NCI-H1417 (cell line): Measurements from ENCODE around the gene KIFC1.
"Not testable (repeated sequence)": the region's sequence is repeated elsewhere in the genome, so short reads cannot be mapped to it uniquely, and the experiment has no call there.

Experiments
- DNase-seq, 3 experiments: peaks; one replicate each; lab custom pipeline; 2025; lab: John Stamatoyannopoulos, UW

Gene KIFC1, protein sequence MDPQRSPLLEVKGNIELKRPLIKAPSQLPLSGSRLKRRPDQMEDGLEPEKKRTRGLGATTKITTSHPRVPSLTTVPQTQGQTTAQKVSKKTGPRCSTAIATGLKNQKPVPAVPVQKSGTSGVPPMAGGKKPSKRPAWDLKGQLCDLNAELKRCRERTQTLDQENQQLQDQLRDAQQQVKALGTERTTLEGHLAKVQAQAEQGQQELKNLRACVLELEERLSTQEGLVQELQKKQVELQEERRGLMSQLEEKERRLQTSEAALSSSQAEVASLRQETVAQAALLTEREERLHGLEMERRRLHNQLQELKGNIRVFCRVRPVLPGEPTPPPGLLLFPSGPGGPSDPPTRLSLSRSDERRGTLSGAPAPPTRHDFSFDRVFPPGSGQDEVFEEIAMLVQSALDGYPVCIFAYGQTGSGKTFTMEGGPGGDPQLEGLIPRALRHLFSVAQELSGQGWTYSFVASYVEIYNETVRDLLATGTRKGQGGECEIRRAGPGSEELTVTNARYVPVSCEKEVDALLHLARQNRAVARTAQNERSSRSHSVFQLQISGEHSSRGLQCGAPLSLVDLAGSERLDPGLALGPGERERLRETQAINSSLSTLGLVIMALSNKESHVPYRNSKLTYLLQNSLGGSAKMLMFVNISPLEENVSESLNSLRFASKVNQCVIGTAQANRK

GRCh38 chr6:33391278-33391921, at the start of gene KIFC1:
Gene KIFC1 (plus strand): TSS chr6:33391823. CDS start chr6:33391986, 163 bp downstream.
- DNase-seq: peak; percentile 99 to 100 (median 99)

- DNase-seq: not testable (repeated sequence)
Measured at GRCh38 chr6:33343606-33343952, 48.0 kb upstream of the KIFC1 start.

DNA sequence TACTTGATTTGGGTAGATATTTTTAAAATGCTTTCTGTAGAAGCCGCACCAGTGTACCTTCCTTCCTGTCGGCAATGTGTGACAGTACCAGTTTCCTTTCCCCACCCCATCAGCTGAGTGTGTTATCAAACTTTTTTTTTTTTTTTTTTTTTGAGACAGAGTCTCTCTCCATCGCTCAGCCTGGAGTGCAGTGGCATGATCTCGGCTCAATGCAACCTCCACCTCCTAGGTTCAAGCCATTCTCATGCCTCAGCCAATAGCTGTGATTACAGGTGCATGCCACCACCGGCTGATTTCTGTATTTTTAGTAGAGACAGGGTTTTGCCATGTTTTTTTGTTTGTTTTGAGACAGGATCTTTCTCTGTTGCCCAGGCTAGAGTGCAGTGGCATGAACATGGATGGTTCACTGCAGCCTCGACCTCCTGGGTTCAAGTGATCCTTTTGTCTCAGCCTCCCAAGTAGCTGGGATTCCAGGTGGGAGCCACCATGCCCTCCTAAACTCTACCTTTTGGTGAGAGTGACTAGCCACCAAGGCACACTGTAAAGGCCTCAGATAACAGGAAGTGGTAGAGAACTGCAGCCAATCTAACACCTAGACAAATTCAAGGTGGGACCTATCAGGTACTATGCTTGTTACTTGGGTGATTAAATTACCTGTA, 47.5 kb upstream of the KIFC1 start:
- no peak for DNase-seq

GRCh38 chr6:33344701-33345697, 46.6 kb upstream of the KIFC1 start:
- peak; percentile 59 to 88 (median 86) for DNase-seq

DNA sequence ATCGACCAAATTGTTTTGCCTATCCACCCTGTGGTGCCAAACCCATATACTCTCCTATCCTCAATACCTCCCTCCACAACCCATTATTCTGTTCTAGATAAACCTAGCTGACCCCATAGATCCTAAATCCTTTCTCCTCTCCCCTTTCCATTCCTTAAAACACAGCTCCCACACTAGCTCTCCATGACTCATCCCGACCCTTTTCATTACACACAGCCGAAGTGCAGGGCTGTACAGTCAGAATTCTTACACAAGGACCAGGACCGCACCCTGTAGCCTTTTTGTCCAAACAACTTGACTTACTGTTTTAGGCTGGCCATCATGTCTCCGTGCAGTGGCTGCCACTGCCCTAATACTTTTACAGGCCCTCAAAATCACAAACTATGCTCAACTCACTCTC, 44.7 kb upstream of the KIFC1 start:
- not testable (repeated sequence) for DNase-seq

- no peak for DNase-seq
Measured at GRCh38 chr6:33347816-33348215, 43.8 kb upstream of the KIFC1 start.

- DNase-seq: not testable (repeated sequence)
Measured at GRCh38 chr6:33355860-33356259, 35.8 kb upstream of the KIFC1 start.

- DNase-seq: no peak
Measured at GRCh38 chr6:33356295-33356694, 35.3 kb upstream of the KIFC1 start.

DNA sequence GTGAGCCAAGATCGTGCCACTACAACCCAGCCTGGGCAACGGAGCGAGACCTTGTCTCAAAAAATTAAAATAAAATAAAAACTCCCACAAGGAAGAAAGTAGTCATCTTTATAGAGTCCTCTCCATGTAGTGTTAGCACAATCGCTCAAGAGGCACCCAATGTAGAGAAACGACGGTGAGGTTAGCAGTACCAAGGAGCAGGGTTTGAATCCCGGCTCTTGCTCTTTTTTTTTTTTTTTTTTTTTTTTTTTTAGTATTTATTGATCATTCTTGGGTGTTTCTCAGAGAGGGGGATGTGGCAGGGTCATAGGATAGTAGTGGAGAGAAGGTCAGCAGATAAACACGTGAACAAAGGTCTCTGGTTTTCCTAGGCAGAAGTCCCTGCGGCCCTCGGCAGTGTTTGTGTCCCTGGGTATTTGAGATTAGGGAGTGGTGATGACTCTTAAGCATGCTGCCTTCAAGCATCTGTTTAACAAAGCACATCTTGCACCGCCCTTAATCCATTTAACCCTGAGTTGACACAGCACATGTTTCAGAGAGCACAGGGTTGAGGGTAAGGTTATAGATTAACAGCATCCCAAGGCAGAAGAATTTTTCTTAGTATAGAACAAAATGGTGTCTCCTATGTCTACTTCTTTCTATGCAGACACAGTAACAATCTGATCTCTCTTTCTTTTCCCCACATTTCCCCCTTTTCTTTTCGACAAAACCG, 34.3 kb upstream of the KIFC1 start:
- not testable (repeated sequence) for DNase-seq

DNA sequence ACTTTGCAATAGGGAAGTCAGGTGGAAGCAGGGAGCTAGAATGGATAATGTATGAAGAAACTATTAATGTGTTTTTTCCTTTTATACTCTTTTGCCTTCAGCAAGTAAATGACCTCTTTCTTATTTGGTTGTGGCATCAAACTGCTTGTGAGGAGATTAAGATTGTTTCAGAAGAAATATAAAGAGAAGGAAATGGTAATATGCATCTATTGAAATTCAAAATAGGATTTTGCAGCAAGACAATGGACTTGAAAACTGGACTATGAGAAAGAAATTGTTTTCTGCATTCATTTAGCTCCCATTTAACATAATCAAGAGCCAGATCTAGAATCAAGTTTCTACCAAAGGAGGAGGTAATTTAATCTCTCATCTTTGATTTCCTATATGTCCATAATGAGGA, 32.3 kb upstream of the KIFC1 start:
- DNase-seq: no peak

- DNase-seq: not testable (repeated sequence)
Measured at GRCh38 chr6:33363486-33363885, 28.1 kb upstream of the KIFC1 start.

GRCh38 chr6:33364475-33365205, 27.0 kb upstream of the KIFC1 start:
- peak in 2 of 3 experiments; percentile 59 to 66 for DNase-seq

DNA sequence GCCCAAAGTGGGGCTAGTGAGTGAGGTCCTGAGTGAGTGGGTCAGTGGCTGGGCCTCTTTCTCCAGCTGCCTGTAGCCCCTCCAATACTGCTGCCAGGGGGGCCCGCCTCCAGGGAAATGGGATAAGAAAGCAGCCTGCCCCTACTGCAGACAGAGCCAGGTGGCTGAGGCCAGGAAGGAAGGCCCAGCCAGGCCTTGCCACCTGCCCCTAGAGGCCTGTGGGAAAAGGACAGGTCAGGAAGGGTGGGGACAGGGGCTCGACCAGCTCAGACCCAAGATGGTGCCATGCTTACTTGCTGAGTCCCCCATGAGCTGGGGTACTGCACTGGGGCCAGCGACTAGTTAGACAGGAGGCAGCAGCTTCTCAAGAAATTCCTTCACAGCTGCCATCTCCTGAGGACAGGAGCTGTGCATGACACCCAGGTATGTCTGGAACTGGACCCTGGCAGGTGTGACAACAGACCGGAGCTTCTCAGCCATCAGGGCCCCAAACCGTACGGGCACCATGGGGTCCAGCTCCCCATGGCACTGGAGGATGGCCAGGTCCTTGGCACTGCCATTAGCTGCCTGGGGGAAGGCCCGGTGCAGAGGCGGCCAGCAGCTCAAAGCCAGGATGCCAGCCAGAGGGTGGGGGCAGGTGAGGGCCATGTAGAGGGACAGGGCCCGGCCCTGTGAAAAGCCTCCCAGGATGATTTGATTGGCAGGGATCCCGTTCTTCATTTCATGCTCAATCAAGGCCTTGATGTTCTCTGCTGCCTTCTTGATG, 26.2 kb upstream of the KIFC1 start:
- not testable (repeated sequence) for DNase-seq

GRCh38 chr6:33367009-33367714, 24.5 kb upstream of the KIFC1 start:
- DNase-seq: no peak

DNA sequence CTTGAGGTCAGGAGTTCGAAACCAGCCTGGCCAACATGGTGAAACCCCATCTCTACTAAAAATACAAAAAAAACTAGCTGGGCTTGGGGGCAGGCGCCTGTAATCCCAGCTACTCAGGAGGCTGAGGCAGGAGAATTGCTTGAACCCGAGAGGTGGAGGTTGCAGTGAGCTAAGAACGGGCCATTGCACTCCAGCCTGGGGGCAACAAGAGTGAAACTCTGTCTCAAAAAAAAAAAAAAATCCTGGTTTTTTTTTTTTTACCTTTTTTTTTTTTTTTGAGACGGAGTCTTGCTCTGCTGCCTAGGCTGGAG, 24.0 kb upstream of the KIFC1 start:
- not testable (repeated sequence) for DNase-seq

DNA sequence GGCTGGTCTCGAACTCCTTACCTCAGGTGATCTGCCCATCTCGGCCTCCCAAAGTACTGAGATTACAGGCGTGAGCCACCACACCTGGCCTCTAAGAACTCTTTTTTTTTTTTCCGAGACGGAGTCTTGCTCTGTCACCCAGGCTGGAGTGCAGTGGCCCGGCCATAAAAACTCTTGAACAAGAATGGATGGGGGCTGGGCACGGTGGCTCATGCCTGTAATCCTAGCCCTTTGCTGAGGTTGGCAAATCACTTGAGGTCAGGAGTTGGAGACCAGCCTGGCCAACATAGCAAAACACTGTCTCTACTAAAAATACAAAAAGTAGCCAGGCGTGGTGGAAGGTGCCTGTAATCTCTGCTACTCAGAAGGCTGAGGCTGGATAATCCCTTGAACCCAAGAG, 19.7 kb upstream of the KIFC1 start:
- DNase-seq: not testable (repeated sequence)

DNA sequence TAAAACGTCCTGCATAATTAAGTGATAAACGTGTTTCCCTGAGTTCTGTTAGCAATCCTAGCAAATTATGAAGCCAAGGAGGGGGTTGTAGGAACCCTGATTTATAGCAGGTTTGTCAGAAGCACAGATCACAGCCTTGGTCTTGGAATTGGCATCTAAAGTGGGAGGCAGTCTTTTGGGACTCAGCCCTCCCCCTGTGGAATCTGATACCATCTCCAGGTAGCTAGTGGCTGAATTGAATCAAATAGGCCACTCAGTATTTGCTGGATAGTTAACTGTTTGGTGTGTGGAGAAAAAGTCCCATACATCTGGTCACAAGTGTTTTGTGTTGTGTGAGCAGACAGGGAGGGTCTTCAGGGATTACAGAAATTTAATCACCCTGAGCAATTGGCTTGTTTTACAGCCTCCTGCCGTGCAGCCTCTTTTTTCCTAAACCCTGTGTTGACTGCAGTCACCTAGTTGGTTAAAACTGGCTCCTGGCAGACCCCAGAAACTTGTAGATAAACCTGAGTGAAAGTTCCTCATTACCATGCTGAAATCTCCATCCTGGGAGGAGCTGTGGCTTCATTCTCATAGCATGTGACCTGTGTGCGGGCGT, 19.0 kb upstream of the KIFC1 start:
- peak in 1 of 3 experiments; percentile 25 for DNase-seq
